ENCODE measurements around the gene EHD4.

The EHD4 gene

DNA sequence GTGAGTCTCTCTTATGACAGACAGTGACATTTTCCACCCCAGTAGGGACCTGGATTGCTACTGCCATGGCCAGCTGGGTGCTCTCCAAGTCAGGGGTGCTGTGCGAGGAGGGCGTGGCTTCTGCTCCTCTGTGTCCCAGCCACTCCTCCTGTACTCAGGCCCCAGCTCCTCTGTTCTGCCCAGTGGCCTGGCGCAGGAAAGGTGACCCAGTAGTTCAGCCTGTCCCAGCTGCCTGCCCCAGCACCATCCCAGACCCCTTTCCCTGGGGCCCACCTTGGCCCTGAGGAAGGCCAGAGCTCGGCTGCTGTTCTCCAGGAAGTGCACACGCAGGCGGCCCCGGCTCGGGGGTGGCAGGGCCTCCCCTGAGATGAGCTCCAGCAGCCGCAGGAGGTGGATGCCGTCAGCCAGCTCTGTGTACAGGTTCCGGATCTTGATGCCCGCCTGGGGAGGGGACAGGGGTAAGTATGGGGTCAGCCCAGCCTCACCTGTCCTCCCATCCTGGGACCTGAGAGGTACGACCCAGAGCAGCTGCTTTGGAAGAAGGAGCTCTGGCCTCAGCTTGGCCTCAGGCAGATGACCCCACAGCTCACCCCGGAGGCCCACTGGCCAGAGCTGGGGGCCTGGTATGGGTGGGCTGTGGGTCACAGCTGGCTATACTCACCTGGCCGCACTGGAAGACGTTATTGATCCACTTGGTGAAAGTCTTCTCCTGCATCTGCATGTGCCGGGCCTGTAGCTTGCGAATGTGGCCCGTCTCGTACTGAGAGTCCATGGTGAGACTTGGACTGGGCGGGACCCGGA lies 79.5 kb downstream of the EHD4 start:
- DNase-seq = no peak

DNA sequence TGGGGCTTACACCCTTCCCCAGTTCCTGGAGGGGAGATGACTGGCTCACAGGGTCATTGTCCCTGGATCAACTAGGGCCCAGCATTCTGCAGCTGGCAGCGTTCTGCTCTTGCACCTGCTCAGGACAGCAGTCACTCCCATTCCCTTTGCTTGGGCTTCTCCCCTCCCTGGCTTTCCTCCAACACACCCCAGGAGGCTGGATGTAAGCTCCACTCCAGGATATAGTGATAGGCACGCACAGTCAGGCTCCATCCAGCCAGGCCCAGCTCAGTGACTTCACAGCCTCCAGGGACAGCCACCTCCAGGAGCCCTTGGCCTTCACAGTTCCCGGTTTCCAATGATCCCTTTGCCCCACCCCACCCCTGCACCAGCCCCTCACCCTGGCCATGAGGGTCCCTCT lies 80.4 kb downstream of the EHD4 start:
- peak; percentile 80 to 92 for DNase-seq

DNA sequence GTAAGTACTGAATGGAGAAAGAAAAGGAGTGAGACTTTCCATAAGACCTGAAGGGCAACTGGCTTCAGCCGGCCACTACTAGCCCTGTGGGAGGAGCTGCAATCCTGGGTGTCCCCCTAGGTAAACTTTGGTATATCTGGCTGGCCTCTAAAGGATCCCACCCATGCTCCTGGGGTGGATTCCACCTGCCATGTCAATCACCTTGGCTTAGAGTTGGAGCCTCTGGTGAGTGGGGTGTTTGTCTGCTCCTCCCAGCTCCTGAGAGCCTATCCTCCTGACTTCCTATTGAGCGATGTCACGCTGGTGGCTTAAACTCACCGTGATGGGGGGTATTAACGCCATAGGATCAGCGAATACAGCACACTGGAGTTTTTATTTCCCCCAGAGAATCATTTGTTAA lies 81.1 kb downstream of the EHD4 start:
- peak; percentile 20 to 53 for DNase-seq

DNA sequence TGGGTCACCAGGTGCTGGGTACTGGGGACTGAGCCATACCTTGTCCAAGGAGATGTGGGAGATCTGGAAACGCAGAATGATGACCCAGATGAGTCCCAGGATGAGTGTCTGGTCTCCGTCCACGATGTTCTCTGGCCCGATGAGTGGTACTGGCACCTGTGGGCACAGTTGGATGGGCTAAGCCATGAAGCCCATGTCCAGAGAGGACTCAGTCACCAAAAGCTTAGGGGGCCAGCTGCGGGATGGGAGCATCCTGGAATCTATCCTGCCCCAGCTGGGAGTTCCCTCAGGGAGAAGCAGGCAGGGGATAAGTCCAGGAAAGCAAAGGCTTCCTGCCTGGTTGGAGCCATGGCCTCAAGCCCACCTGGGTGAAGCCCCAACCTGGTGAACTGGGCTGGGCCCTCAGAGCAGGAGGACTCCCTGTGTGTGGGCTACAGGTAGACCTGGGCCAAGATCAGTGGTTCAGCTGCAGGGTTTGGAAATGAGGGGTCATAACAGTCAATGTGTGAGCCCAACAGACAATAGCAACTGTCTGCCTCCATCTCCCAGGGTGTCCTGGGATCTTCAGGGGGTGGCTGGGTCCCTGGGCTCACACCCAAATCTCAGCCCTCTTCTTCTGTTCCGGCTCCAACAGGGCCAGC lies 82.2 kb downstream of the EHD4 start:
- no peak for DNase-seq

DNA sequence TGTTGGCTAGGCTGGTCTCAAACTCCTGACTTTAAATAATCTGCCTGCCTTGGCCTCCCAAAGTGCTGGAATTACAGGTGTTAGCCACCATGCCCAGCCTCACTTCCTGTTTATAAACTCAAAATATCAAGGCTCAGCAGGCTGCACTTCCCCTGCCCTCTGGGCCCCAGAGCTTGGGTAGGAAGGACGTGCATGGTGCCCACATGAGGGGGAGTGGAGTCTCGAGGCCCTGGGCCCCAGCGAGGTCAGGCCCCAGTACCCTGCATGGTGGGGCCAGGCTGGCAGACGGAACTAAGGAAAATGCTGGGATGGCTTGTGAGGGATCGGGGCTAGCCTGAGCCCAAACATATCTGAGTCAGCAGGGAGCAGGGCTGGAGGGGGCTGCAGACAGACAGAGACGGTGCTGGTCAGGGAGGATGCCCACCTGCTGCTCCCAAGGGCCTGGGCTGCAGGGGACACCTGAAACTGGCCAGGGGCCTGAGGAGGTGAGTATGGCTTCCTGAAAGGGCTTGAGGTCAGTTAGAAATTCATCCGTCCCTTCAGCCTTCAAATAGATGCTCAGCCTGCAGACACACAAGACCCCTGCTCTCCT lies 83.6 kb downstream of the EHD4 start:
- DNase-seq = no peak

DNA sequence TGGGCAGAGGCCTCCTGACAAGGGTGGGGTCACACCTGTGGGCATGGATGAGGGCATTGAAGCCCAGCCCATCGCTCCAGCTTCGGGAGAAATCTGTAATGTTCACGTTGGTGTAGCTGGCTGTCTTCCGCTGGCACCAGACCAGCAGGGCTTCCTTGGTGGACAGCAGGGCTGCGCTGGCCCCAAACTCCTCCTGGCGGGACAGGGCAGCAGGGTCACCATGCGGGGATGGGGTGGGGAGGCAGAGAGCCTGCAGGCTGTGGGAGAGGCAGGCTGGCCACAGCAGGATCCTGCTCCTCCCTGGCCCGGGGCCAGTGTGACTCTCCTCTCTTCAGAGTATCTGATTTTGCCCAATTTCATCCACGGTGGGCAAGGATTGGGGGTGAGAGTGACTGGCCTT lies 84.5 kb downstream of the EHD4 start:
- DNase-seq = no peak

DNA sequence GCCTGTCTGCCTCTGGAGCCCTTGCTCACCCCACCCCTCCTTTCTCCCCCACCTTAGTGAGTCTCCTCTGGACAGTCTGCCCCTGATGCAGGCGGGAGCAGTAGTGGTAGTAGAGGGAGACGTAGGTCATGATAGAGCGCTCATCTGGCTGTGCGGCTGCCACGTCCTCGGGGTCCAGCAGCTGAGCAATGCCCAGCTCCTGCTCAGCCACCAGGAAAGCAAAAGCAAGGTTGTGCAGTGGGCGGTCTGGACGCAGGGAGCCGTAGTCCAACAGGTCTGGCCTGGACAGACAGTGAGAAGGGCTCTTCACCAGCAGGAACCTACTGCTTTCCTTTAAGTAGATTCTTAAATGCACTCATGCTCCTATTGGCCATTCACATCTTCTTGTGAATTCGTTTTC lies 85.2 kb downstream of the EHD4 start:
- DNase-seq = no peak

DNA sequence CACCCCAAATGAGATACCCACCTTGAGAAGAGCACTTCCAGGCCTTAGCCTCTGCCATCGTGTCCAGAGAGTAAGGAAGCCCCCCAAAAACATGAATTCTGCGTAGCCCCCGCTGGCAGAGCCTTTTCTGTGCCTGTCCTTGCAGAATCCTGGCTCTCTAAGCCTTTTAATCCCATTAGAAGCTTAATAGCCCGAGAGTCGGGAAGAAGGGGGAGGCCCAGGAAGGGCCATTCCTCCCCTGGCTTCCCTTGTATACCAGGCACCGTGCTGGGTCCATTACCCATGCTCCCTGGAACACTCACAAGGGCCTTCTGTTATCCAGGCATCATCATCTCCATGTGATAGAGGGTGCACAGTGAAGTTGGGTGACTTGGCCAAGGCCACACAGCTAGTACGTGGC lies 85.6 kb downstream of the EHD4 start:
- peak; percentile 36 to 55 for DNase-seq

DNA sequence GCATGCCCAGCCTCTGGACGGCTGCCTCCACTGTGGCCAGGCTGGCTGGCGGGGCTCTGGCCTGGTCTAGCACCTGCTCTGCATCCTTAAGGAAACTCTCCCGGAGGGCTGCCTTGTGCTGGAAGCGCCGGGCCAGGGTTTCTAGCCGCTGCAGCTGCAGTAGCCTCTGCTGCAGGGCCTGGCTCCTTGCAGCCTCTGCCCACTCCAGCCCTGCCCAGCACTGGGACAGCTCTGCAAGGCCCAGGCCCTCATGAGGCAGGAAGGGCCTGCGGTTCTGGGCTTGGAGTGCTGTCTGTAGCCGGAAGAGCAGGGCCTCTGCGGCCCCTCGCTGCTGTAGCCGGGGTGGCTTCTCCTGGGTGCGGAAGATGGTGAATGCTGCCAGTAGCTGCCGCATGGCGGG lies 86.5 kb downstream of the EHD4 start:
- DNase-seq = no peak

DNA sequence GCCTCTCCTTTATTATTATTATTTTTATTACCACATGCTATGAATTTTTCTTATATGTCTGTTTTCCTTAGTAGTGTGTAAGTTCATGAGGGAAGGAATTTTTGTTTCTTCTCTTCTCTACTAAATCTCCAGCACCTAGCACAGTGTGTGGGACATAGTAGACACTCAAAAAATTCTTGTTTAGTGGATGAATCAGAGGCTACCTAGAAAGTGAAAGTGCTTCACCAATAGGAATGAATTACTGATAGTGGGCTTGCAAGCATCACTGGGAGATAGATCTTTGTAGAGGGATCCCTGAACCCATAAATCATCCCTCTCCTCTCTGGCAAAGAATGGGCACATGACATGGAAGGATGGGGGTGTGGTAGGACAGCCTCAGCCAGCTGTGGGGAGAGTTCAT lies 87.0 kb downstream of the EHD4 start:
- no peak for DNase-seq

DNA sequence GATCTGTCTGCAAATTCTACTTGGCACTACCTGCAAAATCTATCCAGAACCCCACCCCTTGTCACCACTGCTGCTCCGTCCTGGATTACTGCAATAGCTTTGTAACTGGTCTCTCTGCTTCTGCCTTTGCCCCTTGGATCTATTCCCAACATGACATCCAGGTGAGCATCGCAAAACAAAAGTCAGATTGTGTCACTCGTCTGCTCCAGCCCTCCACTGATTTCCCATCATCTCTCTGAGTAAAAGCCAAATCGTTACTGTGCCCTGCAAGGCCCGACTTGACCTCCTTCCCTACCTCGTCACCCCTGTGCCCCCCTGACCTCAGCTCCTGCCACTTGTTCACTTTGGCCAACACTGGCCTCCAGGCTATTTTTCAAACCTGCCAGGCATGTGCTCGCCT lies 87.9 kb downstream of the EHD4 start:
- DNase-seq = no peak

DNA sequence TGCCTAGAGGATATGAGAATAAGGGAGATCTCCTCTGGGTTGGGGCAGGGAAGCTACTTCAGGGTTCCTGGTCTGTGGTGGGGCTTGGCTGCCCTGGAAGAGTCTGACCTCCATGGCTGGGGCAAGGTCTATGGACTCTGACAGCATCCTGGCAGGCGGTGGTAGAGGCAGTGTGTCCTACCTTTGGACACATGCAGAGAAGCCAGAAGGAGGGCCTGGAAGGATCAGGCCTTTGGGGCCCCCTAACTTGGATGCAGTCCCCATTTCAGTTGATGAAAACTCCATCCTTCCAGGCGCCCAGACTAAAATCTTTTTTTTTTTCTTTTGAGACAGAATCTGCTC lies 88.9 kb downstream of the EHD4 start:
- no peak for DNase-seq

DNA sequence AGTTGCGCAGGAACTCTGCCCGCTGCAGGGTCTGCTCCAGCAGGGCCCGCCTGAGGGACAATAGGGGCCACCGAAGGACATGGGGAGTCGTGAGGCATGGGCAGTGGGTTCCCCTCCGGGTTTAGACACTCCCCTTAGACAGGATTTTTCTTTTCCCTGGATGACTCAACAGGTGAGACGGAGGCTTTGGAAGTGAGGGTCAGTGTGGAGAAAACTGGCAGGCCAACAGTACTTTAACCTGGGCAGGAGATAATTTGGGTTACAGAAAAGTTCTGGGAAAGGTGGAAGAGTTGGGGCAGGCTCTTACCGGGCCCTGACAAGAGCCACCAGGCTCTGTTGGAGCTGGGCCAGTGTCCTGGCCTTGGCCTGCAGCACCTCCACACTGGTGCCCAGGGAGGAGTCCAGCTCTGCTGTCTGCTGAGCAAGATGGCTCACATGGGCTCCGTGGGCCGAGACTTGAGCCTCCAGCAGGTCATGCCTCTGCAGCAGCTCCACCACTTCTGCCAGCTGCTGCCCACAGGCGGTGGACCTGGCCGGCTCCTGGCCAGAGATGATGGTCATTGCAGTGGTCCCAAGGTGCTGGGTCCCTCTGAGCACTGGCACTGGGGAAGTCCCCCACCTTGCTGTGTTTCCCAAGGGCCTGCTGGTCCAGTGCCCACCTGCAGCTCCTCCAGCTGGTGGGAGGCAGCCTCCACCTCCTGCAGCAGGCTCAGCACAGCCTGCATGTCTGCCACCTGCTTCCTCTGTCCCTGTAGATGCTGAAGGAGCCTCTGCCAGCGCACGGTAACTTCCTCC lies 89.5 kb downstream of the EHD4 start:
- DNase-seq = peak in 1 of 2 experiments; percentile 40

DNA sequence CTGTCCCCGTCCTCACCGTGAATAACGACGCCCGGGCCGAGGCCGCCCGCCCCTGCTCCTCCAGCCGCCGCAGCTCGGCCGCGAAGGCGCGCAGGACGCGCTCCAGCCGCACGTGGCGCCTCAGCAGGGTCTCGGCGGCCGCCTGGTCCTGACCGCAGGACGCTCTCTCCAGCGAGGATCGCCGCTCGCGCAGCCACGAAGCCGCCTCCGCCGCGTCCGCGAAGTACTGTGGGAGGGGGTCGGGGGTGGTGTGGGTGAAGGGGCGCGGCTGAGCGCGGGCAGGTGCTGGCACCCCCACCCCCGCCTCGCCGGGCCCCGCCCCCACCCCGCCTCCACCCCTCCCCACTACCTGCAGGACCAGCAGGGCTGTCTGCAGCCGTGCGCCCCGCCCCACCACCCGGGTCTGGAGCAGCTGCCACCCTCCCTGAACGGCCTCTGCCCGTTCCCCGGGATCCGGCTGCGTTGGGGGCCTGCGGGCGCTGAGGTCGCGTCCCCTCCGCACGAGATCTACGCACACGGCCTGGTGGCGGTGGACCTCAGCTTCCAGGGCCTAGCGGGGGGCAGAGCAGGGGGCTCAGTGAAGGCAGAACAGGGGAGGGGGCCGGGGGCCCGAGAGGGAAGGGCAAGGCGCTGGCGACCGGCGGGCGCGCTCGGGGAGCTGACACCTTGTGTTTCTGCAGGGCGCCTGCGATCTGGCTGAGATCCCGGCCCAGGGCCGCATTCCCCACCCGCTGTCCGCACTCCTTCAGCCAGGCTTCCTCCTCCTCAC lies 90.3 kb downstream of the EHD4 start:
- peak in 1 of 2 experiments; percentile 51 for DNase-seq

DNA sequence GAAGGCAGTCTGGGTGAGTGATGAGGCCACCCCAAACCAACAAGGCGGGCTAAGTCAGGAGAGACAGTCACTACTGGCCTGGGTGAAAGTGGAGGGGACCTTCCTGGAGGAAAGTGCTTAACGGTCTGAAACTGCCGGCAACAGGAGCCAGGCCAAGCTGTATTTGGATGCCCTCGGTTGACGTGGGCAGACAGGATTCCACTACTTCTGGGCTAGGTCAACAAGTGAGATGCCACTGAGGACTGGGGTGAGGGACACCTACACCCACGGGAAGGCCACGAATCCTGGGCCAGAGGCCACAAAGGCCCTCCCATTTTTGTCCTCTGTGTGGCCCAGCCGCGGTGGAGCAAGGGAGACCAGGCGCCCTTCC lies 90.8 kb downstream of the EHD4 start:
- no peak for DNase-seq

DNA sequence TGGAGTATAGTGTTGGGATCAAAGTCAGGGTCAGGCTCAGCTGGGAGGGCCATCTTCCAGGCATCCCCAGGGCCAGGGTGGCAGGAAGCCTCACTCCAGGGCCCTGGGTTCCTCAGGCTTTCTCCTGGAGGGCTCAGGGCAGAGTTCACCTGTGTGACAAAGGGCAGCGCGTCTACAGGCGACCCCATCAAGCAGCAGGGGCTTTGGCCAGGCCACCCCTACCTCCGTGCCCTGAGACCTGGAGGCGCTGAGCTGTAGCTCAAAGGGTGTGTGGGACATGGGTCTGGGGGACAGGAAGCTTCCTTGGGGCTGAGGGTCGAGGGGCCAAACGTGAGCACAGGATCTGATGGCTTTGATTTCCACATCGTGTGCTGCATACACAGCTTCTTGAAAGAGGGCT lies 91.3 kb downstream of the EHD4 start:
- DNase-seq = no peak

DNA sequence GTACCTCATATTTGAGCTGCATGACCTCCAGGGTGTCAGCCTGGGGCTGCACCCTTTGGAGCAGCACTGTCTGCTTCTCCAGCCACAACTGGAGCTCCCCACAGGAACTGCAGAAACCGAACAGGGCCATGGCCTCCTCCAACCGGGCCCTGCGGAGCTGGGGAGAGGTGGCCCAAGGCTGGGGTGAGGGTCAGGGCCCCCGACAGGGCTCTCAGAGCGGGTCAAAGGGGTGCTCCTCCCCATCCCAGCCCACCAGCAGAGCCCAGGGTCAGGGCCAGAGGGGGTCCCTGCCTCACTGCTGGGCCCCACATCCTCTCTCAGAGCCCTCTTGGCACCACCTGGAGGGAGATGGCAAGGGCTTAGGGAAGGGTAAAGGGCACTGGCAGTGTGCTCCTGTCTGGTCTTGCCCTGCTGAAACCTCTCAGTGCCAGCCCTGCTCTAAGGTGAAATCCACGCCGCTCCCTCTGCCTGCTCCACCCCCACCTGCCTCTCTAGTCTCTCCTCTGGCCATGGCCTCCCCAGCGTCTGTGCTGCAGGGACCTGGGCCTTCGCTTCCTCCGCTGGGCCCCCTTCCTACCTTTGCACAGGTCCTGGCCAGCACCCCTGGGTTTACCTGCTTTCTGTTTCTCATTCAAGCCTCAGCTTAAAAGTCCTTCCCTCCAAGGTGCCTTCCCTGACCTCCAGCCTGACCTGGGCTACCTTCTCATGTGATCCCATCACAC lies 92.0 kb downstream of the EHD4 start:
- no peak for DNase-seq

DNA sequence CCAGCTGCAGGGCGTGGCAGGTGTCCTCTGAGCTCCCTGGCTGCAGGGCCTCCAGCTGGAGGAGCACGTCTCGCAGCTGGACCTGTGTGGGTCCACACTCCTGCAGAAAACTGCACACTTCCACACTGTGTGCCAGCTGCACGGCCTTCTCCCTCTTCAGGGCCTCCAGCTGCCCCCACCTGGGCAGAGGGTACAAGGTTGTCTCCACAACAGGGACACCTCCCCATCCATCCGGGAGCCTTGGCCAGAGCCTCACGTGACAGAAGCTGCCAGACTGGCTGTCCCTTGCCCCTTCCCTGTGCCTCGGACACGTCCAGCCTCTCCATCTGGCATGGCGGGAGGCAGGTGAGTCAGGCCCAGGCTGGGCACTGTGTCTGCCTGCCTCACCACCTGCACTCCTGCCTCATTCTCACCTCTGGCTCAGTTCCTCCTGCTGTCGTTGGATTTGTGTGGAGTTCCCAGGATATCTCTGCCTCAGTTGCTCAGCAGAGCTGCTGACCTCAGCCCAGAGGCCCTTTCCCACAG lies 93.0 kb downstream of the EHD4 start:
- DNase-seq = no peak

DNA sequence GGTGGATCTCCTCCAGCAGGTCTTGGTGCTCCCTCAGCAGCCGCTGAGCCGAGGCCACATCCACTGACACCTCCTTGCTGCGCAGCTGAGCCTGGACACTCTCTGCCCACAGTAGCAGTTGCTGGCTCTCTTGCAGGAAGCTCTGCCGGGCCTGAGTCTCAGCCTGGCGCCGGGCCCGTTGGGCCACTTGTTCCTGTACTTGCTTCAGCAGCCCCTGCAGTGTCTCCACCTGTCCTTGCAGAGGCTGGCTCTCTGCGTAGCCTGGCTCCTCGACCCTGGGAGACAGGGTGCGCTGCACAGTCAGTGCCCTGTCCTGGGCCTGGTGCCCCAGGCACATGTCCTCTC lies 94.0 kb downstream of the EHD4 start:
- peak in 1 of 2 experiments; percentile 13 for DNase-seq

DNA sequence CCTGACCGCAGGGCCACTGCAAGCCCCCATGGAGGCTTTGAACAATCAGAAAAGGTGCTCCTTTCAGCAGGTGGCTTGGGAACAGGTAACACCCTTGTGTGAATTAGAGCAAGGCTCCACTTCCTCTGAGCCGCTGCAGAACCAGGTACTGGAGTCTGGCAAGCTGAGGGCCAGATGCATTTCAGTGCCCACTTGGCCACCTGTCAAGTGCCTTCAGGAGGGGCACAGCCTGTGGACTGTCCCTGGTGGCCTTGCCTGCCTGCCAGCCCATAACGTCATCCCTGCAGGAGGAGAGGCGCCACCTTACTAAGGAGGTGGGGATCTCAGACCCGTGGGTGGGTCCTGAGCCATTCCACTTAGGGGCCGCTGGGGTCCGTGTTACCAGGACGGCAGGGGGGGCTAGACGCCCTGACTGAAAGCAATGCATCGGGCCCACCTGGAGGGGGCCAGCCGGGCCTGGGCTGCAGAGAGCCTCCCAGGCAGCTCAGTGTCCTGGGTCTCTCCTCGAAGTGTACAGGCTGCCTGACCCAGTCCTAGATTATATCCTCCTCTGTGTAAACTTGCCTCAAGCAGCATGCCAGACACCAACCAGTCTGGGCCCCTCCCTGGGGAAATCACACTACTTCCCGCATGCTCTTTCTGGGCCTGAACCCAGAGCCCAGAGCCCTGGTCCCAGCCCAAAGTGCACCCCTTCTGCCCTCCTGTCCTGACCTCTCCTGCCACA lies 94.6 kb downstream of the EHD4 start:
- DNase-seq = peak in 1 of 2 experiments; percentile 59

DNA sequence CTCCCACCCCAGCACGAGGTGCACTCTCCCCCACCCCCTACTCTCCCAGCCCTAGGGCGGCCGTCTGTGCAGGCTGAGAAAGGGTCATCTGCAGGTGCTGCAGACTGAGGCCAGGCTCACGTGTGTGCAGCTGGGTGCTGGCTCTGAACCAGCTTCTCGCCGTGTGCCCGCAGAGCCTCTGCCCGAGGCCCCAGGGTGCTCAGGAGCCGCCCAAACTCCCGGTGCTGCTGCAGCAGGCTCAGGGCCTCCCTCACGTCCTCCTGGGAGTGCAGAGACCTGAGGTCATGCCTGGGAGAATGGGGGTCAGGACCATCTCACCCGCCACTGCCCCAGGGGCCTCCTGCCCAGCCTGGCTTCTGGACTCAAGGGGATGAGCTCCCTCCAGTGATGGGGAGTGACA lies 95.7 kb downstream of the EHD4 start:
- no peak for DNase-seq

Data from NCI-H524 (cell line).